LNCAP (cell line): Measurements from ENCODE around the gene MEAF6.

Experiments
- CTCF ChIP-seq: fragments of 450-650 bp; IDR thresholded peaks from 2 replicates; pipeline ENCODE4 v1.5.1; 2017; ENCODE audit warnings: mild to moderate bottlenecking

Gene MEAF6

GRCh38 chr1:37482004-37482785 is 32.4 kb downstream of the MEAF6 start:
- TF ChIP-seq CTCF = no peak

- no peak for TF ChIP-seq CTCF
Measured at GRCh38 chr1:37481289-37482003, 33.1 kb downstream of the MEAF6 start.

- TF ChIP-seq CTCF = no peak
Measured at GRCh38 chr1:37480581-37481288, 33.8 kb downstream of the MEAF6 start.

GRCh38 chr1:37480125-37480466 is 34.5 kb downstream of the MEAF6 start:
- TF ChIP-seq CTCF = no peak

- TF ChIP-seq CTCF = no peak
Measured at GRCh38 chr1:37479255-37480124, 35.1 kb downstream of the MEAF6 start.

GRCh38 chr1:37478890-37479254 is 35.7 kb downstream of the MEAF6 start:
- TF ChIP-seq CTCF = no peak

GRCh38 chr1:37478451-37478881 is 36.1 kb downstream of the MEAF6 start:
- TF ChIP-seq CTCF = no peak
